GM18517 (cell line): ENCODE measurements around the gene PTPRG.

Source experiments
- ATAC-seq: cut with Tn5 transposase; IDR thresholded peaks from one replicate; pipeline ENCODE4 v1.9.1; 2021; ENCODE audit warnings: mild to moderate bottlenecking, moderate library complexity; ENCODE audit not compliant: unreplicated experiment

The PTPRG gene

GRCh38 chr3:61648481-61648880, 87.1 kb downstream of the PTPRG start:
- no peak for ATAC-seq

GRCh38 chr3:61649381-61650170, 88.2 kb downstream of the PTPRG start:
- ATAC-seq = no peak

GRCh38 chr3:61650276-61650675, 88.9 kb downstream of the PTPRG start:
- no peak for ATAC-seq

DNA sequence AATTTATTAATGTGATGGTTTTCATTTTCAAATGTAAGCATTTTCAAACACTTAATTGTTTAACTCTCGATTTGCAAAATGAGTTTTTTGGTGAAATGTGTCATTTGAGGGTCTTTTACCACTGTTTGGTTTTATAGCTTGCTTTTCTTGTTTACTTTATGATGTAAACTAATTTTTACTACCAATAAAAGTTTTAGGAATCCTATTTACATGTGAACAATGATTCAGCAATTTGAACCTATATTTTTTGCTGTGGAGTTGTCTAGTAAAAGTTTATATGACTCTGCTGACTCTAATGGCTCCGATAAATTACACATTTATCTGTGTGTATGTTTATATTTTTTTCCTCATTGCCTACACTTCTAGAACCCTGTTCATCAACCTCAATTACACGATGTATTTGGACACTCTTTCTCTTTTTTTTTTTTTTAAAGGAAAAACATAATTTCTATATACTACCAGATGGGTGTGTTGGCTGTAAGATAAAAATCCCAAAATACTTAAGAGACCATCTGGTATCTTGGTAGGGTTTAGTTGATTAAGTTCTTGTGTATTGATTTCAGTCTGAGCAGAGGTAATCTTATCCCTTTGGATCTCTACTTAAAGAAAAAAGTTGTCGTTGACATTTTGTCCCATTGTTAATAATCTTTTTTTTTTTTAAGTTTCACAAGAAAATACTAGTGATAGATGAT, 89.5 kb downstream of the PTPRG start:
- no peak for ATAC-seq

- ATAC-seq = no peak
Observed at GRCh38 chr3:61657689-61658088, 96.3 kb downstream of the PTPRG start.

DNA sequence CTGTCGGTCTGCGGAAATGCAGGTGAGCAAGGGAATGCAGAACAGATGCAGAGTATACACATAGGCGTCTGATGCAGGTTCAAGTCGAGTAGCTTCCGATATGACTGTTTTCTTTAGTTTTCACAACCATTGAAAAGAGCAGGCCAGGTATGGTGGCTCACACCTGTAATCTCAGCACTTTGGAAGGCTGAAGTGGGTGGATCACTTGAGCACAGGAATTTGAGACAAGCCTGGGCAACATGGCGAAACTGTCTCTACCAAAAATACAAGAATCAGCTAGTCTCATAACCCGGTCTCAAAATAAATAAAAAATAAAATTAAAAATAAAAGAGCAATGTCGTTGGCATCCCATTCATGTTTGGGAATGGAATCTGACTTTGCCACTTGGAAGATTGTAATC, 101.5 kb downstream of the PTPRG start:
- ATAC-seq = no peak

- ATAC-seq = no peak
Observed at GRCh38 chr3:61663356-61664104, 102.2 kb downstream of the PTPRG start.

GRCh38 chr3:61664105-61664482, 102.7 kb downstream of the PTPRG start:
- ATAC-seq = no peak

DNA sequence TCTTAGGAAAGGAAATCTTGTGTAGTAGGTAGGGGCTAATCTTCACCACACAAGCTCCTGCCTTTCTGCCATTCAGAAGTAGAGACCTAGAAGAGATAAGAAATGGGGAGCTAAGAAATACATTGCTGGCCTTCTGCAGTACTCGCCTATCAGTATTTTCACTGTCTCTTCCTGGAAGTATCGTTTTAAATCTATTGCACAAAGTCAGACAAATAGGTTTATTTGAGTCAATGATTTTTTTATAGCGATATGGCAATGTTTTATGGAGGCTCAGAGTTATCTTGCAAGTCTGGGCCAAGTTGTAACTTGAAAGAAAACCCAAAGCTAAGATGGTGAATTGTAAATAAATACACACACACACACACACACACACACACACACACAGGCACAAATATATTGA, 103.8 kb downstream of the PTPRG start:
- ATAC-seq = no peak

GRCh38 chr3:61665987-61666386, 104.6 kb downstream of the PTPRG start:
- no peak for ATAC-seq

DNA sequence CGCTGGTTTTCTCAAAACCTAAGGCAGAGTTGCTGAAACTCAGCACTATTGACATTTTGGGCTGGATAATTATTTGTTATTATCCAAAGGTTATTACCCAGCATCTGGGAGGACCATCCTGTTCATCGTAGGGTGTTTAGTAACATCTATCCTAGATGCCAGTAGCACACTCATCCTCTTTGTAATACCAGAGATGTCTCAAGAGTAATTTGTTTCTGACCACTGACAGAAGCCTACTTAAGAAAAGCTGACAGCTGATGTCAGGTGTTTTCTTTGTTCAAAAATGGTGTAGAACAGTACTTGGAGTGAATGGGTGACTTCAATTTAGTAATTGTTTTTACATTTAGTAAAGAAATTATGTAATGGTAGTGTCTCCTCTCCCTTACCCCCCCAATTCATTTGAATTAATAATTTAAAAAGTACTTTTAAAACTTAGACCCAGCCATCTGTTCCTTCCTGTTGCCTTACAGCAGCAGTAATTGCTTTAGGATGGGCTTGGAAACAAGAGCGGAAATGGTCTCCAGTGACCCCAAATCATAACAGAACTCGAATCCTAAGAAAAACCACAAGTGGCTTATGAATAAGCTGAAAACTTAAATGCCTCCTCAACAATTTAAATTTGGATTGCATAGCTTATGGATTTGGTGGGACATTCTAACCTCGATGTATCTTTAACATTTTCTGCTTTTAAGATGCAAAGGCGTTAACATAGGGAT, 105.4 kb downstream of the PTPRG start:
- no peak for ATAC-seq

DNA sequence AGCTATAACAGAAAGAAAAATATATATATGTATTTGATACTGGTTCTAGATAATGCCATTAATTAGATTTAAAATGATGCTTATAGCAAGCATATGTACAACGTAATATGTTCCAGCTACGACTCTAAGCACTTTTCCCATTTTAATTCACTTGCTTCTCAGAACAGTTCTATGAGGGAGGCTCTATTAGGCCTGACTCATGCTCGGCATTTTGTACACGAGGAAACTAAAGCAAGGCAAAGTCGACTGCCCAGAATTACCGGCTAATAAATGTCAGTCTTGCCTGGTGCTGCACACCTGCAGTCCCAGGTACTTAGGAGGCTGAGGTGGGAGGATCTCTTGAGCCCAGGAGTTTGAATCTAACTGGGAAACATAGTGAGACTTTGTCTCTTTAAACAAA, 106.0 kb downstream of the PTPRG start:
- ATAC-seq = no peak

DNA sequence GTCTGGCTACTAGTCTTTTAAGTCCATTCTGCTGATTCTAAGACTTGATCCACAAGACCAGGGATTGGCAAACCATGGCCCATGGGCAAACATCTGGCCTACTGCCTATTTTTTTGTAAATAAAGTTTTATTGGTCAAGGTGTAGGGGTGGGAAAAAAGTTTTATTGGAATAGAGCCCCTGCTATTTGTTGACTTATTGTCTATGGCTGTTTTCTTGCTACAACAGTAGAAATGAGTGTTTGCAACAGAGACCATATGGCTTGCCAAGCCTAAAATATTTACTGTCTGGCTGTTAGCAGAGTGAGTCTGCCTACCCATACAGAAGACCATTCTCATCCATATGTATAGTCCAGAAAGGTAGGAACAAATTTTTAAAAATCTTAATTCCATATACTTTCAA, 106.4 kb downstream of the PTPRG start:
- ATAC-seq = no peak

GRCh38 chr3:61668317-61668864, 107.0 kb downstream of the PTPRG start:
- no peak for ATAC-seq

DNA sequence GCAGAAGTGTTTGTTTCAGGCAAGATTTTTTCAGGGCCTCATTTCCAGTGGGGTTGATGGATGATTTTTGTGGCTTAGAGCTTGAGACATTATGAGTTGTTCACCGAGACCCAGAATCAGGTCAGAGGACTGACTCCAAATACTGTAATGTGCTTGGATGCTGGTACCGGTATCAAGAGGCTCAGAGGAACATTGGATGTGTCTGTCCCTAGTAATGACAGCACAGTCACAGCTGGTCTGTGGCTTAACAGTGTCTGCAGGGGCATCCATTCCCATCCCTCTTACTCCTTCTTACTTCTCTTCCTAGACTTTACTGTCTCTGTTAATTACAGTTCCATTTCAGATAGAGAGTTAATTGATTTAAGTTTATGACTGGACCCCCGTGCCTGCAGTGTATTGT, 107.8 kb downstream of the PTPRG start:
- no peak for ATAC-seq

GRCh38 chr3:61669668-61670299, 108.4 kb downstream of the PTPRG start:
- no peak for ATAC-seq

GRCh38 chr3:61673651-61674050, 112.3 kb downstream of the PTPRG start:
- ATAC-seq = no peak

- no peak for ATAC-seq
Observed at GRCh38 chr3:61674596-61674995, 113.2 kb downstream of the PTPRG start.

DNA sequence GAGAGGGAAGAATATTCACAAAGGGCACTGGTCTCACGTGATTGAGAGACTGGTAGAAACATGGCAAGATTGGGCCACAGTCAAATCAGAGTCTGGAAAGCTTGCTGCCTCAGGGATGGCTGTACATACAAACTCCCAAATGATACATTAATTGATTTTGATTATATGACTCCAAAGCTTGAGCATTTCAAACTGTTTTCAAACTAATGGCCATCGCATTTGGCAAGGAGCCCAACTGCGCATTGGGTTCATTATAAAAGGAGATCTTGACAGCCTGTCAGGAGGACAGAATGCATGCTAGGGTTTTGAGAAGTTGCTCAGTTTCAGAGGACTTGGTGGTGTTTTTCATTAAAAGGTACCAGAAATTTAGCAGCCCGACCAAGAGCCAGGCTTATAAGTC, 117.7 kb downstream of the PTPRG start:
- ATAC-seq = no peak

DNA sequence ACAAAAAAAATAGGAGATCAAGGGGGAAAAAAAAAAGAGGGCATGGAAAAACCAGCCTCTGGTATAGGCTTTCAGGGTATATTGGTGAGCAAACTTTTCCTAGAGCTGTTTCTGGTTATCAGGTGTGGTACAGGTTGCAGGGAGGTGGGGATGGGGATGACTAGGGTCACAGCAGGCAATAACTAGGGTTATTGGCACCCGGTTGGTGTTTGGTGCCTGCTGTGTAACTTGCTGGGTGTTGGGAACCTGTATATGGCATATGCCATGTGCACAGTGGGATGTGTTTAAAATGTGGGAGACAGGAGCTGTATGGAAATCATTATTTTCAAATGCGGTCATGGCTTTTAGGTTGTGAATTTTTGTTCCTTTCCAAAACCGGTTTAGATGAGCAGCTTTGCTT, 119.2 kb downstream of the PTPRG start:
- no peak for ATAC-seq
